Prostate gland (tissue), 2 donors: ENCODE data around the gene NACA2. TPM values are rescaled to one million over a fixed set of nuclear protein-coding genes. Genes with fewer than 3 reads are reported as not detected.

Experiments
- DNase-seq: peaks from one replicate; pipeline ENCODE4 v3.0.0-alpha.2; 2019; ENCODE audit warnings: low spot score
- H3K27ac ChIP-seq, 2 donors: fragments of 200-600 bp; sonication (generic); 2 replicates each; pipeline ENCODE4 v1.5.1; 2017 to 2019
- H3K27me3 ChIP-seq: fragments of 200-600 bp; sonication (generic); replicated peaks from 2 replicates; pipeline ENCODE4 v1.5.1; 2019; ENCODE audit not compliant: insufficient read depth
- H3K36me3 ChIP-seq, 2 donors: fragments of 200-600 bp; sonication (generic); 1 replicate in 1 of 2; 2 replicates in 1 of 2; pipeline versions ENCODE4 v1.5.1 to v1.8.1; 2017 to 2019
- H3K4me1 ChIP-seq: fragments of 200-600 bp; sonication (generic); replicated peaks from 2 replicates; pipeline ENCODE4 v1.5.1; 2019
- H3K4me3 ChIP-seq, 2 donors: fragments of 200-600 bp; sonication (generic); 2 replicates each; pipeline ENCODE4 v1.5.1; 2017 to 2019
- H3K9me3 ChIP-seq: fragments of 200-600 bp; sonication (generic); 2 replicates; pipeline ENCODE4 v1.5.1; 2017
- POLR2A ChIP-seq: fragments of 450-650 bp; IDR thresholded peaks from one replicate; pipeline ENCODE4 v1.6.1; 2016; ENCODE audit warnings: antibody characterized with exemption, mild to moderate bottlenecking
- POLR2AphosphoS5 ChIP-seq: sonication (generic); formaldehyde crosslinking; IDR thresholded peaks from one replicate; pipeline ENCODE4 v1.6.1; 2017; ENCODE audit warnings: antibody characterized with exemption
- WGBS: methylation state at CpG from one replicate; pipeline ENCODE4 v1.1.5; 2018; 5-methylcytosine and 5-hydroxymethylcytosine counted together
- intact Hi-C: fragments of 100-400 bp; cut with DNase I; formaldehyde crosslinking; loops from one replicate; pipeline ENCODE4 v1.14.2; 2022
- total RNA-seq, 2 donors: library from RNA; depleted of rRNA; stranded (reverse); fragments of >200 nt; gene quantifications; one replicate each; pipeline ENCODE4 v1.1.0, GENCODE V29; 2016
- TF ChIP-seq, protein P1 (sequence below), 4 experiments: fragments of 200-600 bp in 2 of 4; fragments of 450-650 bp in 2 of 4; sonication (generic) in 2 of 4; IDR thresholded peaks; 1 replicate in 3 of 4; 2 replicates in 1 of 4; pipeline ENCODE4 v1.5.1; 2016 to 2019; ENCODE audit warnings: antibody characterized with exemption in 4 of 4, mild to moderate bottlenecking in 2 of 4, moderate library complexity in 2 of 4

Gene NACA2
- total RNA-seq, 2 donors from 2014 or later = 2.1 TPM; not detected in 1

GRCh38 chr17:61582593-61582992, 8.4 kb downstream of the NACA2 start:
- DNase-seq = no peak
- intact Hi-C loops = loop anchor here (10.0 kb wide), 1 partner anchor 618 kb away; no protein-coding TSS in a partner anchor
- Histone ChIP-seq H3K9me3 (no peaks in the 10 kb centered on the region), H3K4me3 (no peak overlapping the region), H3K27ac (no peak overlapping the region), H3K36me3 (no peaks in the 10 kb centered on the region), H3K4me1 (no peaks in the 10 kb centered on the region), H3K27me3 (no peaks in the 10 kb centered on the region)
- no peak for TF ChIP-seq POLR2AphosphoS5
- TF ChIP-seq, protein P1, sequence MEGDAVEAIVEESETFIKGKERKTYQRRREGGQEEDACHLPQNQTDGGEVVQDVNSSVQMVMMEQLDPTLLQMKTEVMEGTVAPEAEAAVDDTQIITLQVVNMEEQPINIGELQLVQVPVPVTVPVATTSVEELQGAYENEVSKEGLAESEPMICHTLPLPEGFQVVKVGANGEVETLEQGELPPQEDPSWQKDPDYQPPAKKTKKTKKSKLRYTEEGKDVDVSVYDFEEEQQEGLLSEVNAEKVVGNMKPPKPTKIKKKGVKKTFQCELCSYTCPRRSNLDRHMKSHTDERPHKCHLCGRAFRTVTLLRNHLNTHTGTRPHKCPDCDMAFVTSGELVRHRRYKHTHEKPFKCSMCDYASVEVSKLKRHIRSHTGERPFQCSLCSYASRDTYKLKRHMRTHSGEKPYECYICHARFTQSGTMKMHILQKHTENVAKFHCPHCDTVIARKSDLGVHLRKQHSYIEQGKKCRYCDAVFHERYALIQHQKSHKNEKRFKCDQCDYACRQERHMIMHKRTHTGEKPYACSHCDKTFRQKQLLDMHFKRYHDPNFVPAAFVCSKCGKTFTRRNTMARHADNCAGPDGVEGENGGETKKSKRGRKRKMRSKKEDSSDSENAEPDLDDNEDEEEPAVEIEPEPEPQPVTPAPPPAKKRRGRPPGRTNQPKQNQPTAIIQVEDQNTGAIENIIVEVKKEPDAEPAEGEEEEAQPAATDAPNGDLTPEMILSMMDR (IDR thresholded peaks at IDR 0.05) = no peak
- TF ChIP-seq POLR2A = no peak

DNA sequence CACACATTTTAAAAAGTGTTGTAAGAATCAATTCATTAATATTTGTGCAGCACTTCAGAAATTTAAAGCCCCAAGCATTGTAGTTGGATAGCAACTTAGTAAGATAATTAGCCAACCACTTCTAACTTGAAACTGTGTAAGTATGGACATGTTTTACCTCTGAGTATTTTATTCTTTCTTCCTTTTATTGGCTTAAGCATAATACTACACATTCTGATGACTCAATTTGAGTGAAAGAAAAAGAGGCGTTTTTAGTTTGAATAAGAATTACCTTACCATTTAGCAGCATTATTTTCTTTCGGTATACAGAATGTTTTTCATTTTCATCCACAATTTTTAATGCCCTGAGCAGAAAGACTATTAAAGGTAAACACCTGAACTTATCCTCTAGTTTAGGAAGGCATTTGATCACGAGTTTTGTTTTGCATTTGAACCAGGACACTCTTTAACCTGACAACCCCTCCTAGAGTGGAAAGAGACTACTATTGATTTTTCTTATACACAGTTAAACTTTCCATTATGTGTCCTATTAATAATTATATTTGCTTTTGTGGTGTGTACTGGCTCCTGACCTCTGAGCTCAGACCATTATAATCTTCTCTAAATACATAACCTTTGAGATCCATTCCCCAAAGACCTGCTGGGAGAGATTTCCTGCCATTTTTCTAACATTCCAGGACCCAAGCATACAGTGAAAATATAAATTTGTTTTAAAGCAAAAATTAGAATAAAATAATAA, 9.2 kb downstream of the NACA2 start:
- Histone ChIP-seq H3K27me3 (no peaks in the 10 kb centered on the region), H3K4me1 (no peaks in the 10 kb centered on the region), H3K4me3 (no peak overlapping the region), H3K9me3 (no peaks in the 10 kb centered on the region), H3K27ac (no peak overlapping the region), H3K36me3 (no peaks in the 10 kb centered on the region)
- no peak for DNase-seq
- 48% methylated on average over 3 of the region's 3 CpGs for WGBS
- intact Hi-C loops = loop anchor here (10.0 kb wide), 1 partner anchor 617 kb away; no protein-coding TSS in a partner anchor
- TF ChIP-seq POLR2A (no peak), POLR2AphosphoS5 (no peak)
- TF ChIP-seq, protein P1 (IDR thresholded peaks at IDR 0.05) = no peak

DNA sequence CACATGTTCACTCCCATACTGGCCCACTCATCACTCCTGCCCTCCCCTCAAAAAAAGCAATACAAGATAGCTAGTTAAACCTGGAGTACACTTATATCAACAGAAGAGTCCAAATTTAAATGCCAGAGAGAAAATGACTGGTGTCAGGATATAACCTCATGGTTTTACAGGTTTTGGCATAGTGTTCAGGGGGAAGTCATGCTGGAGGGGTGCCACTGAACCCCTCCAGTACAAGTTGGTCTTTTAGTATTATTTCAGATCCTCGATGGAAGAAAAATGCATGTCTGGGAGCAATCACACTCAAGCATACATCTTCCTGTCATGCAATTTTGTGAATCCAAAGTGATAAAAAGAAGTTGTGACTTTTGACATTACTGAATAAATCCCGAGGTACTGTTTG, 10.5 kb downstream of the NACA2 start:
- WGBS = 26% methylated on average over 2 of the region's 2 CpGs
- no peak overlapping the region for H3K4me3 ChIP-seq
- no peak overlapping the region for H3K27ac ChIP-seq
- H3K36me3 ChIP-seq = no peaks in the 10 kb centered on the region
- TF ChIP-seq POLR2A (no peak), POLR2AphosphoS5 (no peak)
- TF ChIP-seq, protein P1 (IDR thresholded peaks at IDR 0.05) = no peak
- H3K4me1 ChIP-seq = no peaks in the 10 kb centered on the region
- no peaks in the 10 kb centered on the region for H3K9me3 ChIP-seq
- no peak for DNase-seq
- intact Hi-C loops = loop anchor here (10.0 kb wide), 1 partner anchor 616 kb away; no protein-coding TSS in a partner anchor
- no peaks in the 10 kb centered on the region for H3K27me3 ChIP-seq

DNA sequence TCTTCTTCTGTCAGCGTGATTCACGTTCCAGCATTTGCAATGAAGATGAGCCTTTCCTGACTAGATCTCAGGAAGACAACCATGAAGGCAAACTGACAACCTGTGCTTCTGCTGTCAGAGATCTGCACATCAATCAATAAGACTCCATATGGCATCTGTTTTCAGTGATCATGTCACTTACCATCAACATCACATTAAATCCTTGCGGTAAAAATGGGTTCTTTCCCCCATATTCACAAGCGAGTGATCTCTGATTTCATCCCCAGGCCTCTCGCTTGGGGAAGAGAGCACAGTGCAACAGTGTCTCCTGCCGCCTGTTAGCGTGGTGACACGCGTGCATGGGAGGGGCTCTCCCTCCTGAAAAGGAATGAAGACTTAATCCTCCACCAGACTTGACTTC, 11.1 kb downstream of the NACA2 start:
- Histone ChIP-seq H3K27ac (no peak overlapping the region), H3K27me3 (no peaks in the 10 kb centered on the region), H3K36me3 (no peaks in the 10 kb centered on the region), H3K4me1 (no peaks in the 10 kb centered on the region), H3K9me3 (no peaks in the 10 kb centered on the region), H3K4me3 (no peak overlapping the region)
- intact Hi-C loops = loop anchor here (10.0 kb wide), 1 partner anchor 615 kb away; no protein-coding TSS in a partner anchor
- TF ChIP-seq POLR2A (no peak), POLR2AphosphoS5 (no peak)
- TF ChIP-seq, protein P1 (IDR thresholded peaks at IDR 0.05) = no peak
- no peak for DNase-seq
- 45% methylated on average over 9 of the region's 9 CpGs for WGBS

DNA sequence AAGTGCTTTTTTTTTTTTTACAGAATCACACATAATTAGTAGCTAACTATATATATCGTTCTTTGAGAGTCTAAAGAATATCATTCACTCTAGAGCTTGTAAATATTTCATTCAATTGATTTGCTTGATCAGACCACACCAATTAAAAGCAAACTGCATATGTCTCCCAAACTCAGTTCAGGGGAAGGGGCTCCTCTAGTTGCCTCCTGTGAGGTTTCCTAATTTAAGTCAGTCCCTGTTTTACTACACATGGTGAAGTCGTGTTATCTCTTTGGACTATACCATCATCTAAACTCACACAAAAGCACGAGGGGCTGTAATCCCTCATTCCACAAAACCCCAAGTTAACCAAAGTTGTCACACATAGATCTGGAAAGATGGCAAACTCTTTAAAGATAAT, 11.7 kb downstream of the NACA2 start:
- 73% methylated on average over 3 of the region's 3 CpGs for WGBS

More for the DNA sequence above, 11.7 kb downstream of the NACA2 start:
- Histone ChIP-seq H3K9me3 (no peaks in the 10 kb centered on the region), H3K4me3 (no peak overlapping the region), H3K36me3 (no peaks in the 10 kb centered on the region), H3K27me3 (no peaks in the 10 kb centered on the region), H3K4me1 (no peaks in the 10 kb centered on the region), H3K27ac (no peak overlapping the region)
- no peak for DNase-seq
- intact Hi-C loops = no loop called here
- no peak for TF ChIP-seq POLR2A
- no peak for TF ChIP-seq POLR2AphosphoS5
- TF ChIP-seq, protein P1 (IDR thresholded peaks at IDR 0.05) = no peak
